ENCODE results near the gene TSEN34.

DNA sequence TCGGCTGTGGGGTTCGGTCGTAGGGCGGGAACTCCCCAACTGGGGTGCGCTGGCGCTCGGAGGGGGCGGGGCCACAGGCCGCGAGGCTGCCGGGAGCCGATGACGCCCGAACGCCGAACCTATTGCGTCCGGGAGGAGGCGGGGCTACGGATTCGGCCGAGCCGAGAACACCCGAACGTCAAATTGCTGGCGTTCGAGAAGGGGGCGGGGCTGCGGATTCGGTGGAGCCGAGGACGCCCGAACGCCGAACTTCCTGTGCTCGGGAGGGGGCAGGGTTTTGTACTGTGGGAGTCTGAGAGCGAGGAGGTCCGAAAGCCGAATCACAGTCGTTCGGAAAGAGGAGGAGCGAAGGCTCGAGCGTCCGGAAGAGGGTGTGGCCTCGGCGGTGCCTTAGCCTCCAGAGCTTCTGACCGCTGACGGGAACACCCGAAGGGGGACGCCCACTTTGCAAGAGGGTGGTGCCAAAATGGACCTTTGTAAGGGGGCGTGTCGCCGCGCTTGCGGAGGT, 551 bp upstream of the TSEN34 start:
- TF ChIP-seq, protein P1, sequence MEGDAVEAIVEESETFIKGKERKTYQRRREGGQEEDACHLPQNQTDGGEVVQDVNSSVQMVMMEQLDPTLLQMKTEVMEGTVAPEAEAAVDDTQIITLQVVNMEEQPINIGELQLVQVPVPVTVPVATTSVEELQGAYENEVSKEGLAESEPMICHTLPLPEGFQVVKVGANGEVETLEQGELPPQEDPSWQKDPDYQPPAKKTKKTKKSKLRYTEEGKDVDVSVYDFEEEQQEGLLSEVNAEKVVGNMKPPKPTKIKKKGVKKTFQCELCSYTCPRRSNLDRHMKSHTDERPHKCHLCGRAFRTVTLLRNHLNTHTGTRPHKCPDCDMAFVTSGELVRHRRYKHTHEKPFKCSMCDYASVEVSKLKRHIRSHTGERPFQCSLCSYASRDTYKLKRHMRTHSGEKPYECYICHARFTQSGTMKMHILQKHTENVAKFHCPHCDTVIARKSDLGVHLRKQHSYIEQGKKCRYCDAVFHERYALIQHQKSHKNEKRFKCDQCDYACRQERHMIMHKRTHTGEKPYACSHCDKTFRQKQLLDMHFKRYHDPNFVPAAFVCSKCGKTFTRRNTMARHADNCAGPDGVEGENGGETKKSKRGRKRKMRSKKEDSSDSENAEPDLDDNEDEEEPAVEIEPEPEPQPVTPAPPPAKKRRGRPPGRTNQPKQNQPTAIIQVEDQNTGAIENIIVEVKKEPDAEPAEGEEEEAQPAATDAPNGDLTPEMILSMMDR (IDR thresholded peaks at IDR 0.05; ENCODE audit: low read depth, low read length), result no peak
- TF ChIP-seq EZH2phosphoT487 (IDR thresholded peaks at IDR 0.05; ENCODE audit: low read depth), result no peak

Data from OCI-LY3 (cell line).